K562 (cell line): Measurements from ENCODE around the gene ARFGEF2. TPM values are rescaled to one million over a fixed set of nuclear protein-coding genes. Genes with fewer than 3 reads are reported as not detected.

Source experiments
- ATAC-seq: fragments of 200-7000 bp; cut with Tn5 transposase; 3 replicates; pipeline ENCODE4 v1.9.1; 2020; ENCODE audit warnings: moderate library complexity
- BruUV-seq: library from RNA; stranded (reverse); fragments of 400-500 nt; replicated peaks from 2 replicates; lab custom pipeline; 2021; lab: Mats Ljungman, UMichigan
- CTCF ChIA-PET: fragments of 300-600 bp; formaldehyde crosslinking; extraction: SDS; loops from one replicate; lab custom pipeline; 2021; ENCODE audit warnings: low intra/inter-chr PET ratio; lab: Yijun Ruan, JAX
- POLR2A ChIA-PET: fragments of 300-600, 350-650 bp; sonication (Branson Sonifier 250); formaldehyde crosslinking; extraction: SDS; loops from one replicate; lab custom pipeline; 2021; ENCODE audit warnings: antibody characterized with exemption, inconsistent platforms; lab: Yijun Ruan, JAX
- DNase-seq, 4 experiments: peaks; one replicate each; pipeline versions ENCODE4 v3.0.0 to v3.0.0-alpha.2; 2011 to 2018; ENCODE audit warnings: low spot score in 3 of 4, mixed read lengths in 3 of 4; ENCODE audit errors: extremely low read depth in 1 of 4
- FAIRE-seq: peaks from 2 replicates; lab custom pipeline; 2011; peaks lifted over from hg19 to GRCh38; lab: Jason Lieb, UNC
- H2AFZ ChIP-seq: 2 replicates; pipeline ENCODE4 v1.6.0; 2011; ENCODE audit warnings: low read depth, low read length, control low read depth, inconsistent platforms
- H3K27ac ChIP-seq: fragments of 200-600 bp; 3 replicates; pipeline ENCODE4 v1.8.0; 2011; ENCODE audit warnings: low read depth, mild to moderate bottlenecking, control low read depth, inconsistent platforms, low read length, moderate library complexity, mixed read lengths; ENCODE audit errors: extremely low read depth
- H3K27me3 ChIP-seq, 2 experiments: fragments of 300-600 bp in 1 of 2; 2 replicates in 1 of 2; 3 replicates in 1 of 2; pipeline versions ENCODE4 v1.6.0 to v1.8.0; 2011; ENCODE audit warnings: inconsistent platforms in 2 of 2, low read length in 2 of 2, mild to moderate bottlenecking in 1 of 2, mixed read lengths in 1 of 2, moderate library complexity in 1 of 2; ENCODE audit not compliant: control insufficient read depth in 2 of 2, insufficient read depth in 2 of 2
- H3K36me3 ChIP-seq: fragments of 300-600 bp; 3 replicates; pipeline ENCODE4 v1.8.0; 2011; ENCODE audit warnings: mild to moderate bottlenecking, low read length, inconsistent platforms; ENCODE audit not compliant: control insufficient read depth, insufficient read depth
- H3K4me1 ChIP-seq, 2 experiments: fragments of 200-600 bp in 1 of 2; replicated peaks in 1 of 2; 2 replicates in 1 of 2; 3 replicates in 1 of 2; pipeline versions ENCODE4 v1.5.1 to v1.8.0; 2011; ENCODE audit warnings: inconsistent platforms in 2 of 2, low read length in 2 of 2, mild to moderate bottlenecking in 1 of 2, mixed read lengths in 1 of 2, moderate library complexity in 1 of 2; ENCODE audit not compliant: control insufficient read depth in 2 of 2, insufficient read depth in 2 of 2
- H3K4me2 ChIP-seq: 2 replicates; pipeline ENCODE4 v1.6.1; 2011; ENCODE audit warnings: low read length, control low read depth, inconsistent platforms, mixed read lengths; ENCODE audit not compliant: insufficient read depth
- H3K4me3 ChIP-seq: fragments of 200-600 bp; sonication (generic), shearing (Covaris generic); 2 replicates; pipeline ENCODE4 v1.5.1; 2016; ENCODE audit warnings: control low read depth, inconsistent platforms
- H3K79me2 ChIP-seq: fragments of 200-600 bp; 3 replicates; pipeline ENCODE4 v1.8.0; 2011; ENCODE audit warnings: low read length, inconsistent platforms; ENCODE audit not compliant: control insufficient read depth, insufficient read depth
- H3K9ac ChIP-seq, 2 experiments: 2 replicates each; pipeline versions ENCODE4 v1.6.0 to v1.6.1; 2011; ENCODE audit warnings: low read depth in 2 of 2, low read length in 2 of 2, control low read depth in 1 of 2, inconsistent platforms in 1 of 2, mild to moderate bottlenecking in 1 of 2, mixed read lengths in 1 of 2; ENCODE audit not compliant: insufficient read depth in 1 of 2
- H3K9me1 ChIP-seq: one replicate; pipeline ENCODE4 v1.6.0; 2011; ENCODE audit warnings: inconsistent platforms, mild to moderate bottlenecking, low read length, moderate library complexity; ENCODE audit not compliant: control insufficient read depth, insufficient read depth
- H3K9me3 ChIP-seq: replicated peaks from 2 replicates; pipeline ENCODE4 v1.5.1; 2011; ENCODE audit warnings: low read depth, low read length, inconsistent platforms; ENCODE audit not compliant: control insufficient read depth, insufficient read depth
- H4K20me1 ChIP-seq: replicated peaks from 2 replicates; pipeline ENCODE4 v1.6.1; 2011; ENCODE audit warnings: low read length, inconsistent platforms, mixed read lengths; ENCODE audit not compliant: control insufficient read depth, insufficient read depth
- ADNP ChIP-seq: fragments of 200-800 bp; sonication (Bioruptor generic); IDR thresholded peaks from 2 replicates; pipeline ENCODE4 v1.6.1; 2016; ENCODE audit warnings: missing genetic modification characterization, missing compliant biosample characterization
- ARHGAP35 ChIP-seq: fragments of 450-650 bp; IDR thresholded peaks from 2 replicates; pipeline ENCODE4 v1.6.1; 2018; ENCODE audit not compliant: partially characterized antibody
- GATAD2A ChIP-seq: fragments of 450-650 bp; IDR thresholded peaks from 2 replicates; pipeline ENCODE4 v1.6.1; 2017
- MTA2 ChIP-seq: fragments of 450-650 bp; IDR thresholded peaks from 2 replicates; pipeline ENCODE4 v1.6.1; 2016; ENCODE audit warnings: low read depth
- NCOA4 ChIP-seq: fragments of 450-650 bp; IDR thresholded peaks from 2 replicates; pipeline ENCODE4 v1.6.1; 2018; ENCODE audit warnings: mild to moderate bottlenecking; ENCODE audit not compliant: partially characterized antibody
- OTX1 ChIP-seq: fragments of 450-650 bp; formaldehyde crosslinking; IDR thresholded peaks from 2 replicates; pipeline ENCODE4 v1.4.0; 2022; ENCODE audit warnings: mild to moderate bottlenecking
- SOX6 ChIP-seq: fragments of 450-650 bp; IDR thresholded peaks from 2 replicates; pipeline ENCODE4 v1.6.1; 2014; ENCODE audit warnings: mild to moderate bottlenecking
- TAF9B ChIP-seq: fragments of 450-650 bp; IDR thresholded peaks from 2 replicates; pipeline ENCODE4 v1.6.1; 2018; ENCODE audit warnings: mild to moderate bottlenecking; ENCODE audit not compliant: partially characterized antibody
- ZKSCAN1 ChIP-seq: fragments of 150-350 bp; IDR thresholded peaks from 2 replicates; pipeline ENCODE4 v1.6.1; 2016; ENCODE audit warnings: low read depth, low read length
- WGBS: fragments of 100-300 bp; shearing (Covaris generic); methylation state at CpG from one replicate; pipeline ENCODE4 v1.1.6; 2016; ENCODE audit warnings: low coverage, mixed read lengths; ENCODE audit not compliant: insufficient coverage; ENCODE audit errors: missing lambda C conversion rate; 5-methylcytosine and 5-hydroxymethylcytosine counted together
- in situ Hi-C: fragments of 300-500 bp; cut with MboI; formaldehyde crosslinking; loops from 4 replicates; pipeline ENCODE4 v1.15.0; 2018; ENCODE audit warnings: inconsistent platforms, mixed read lengths
- intact Hi-C: fragments of 100-400 bp; cut with micrococcal nuclease; formaldehyde crosslinking; loops from 2 replicates; pipeline ENCODE4 v1.14.2; 2022
- polyA plus RNA-seq, 8 experiments: library from polyadenylated mRNA; depleted of rRNA in 4 of 8; stranded (reverse) in 5 of 8; unstranded in 3 of 8; fragments of >200 nt; fragmentation: Nextera tagmentation in 2 of 8; fragmentation: Illumina TruSeq in 1 of 8; extraction: Ambion mirVana in 2 of 8; extraction: Trizol in 1 of 8; gene quantifications; 2 replicates each; pipeline versions ENCODE4 v1.2.1 to v1.2.3, GENCODE V29; 2011 to 2014; ENCODE audit warnings: inconsistent platforms in 1 of 8, missing spikeins in 1 of 8
- total RNA-seq, 7 experiments: library from RNA; depleted of rRNA in 6 of 7; stranded (reverse); fragments of >200 nt in 6 of 7; fragmentation: Illumina TruSeq in 2 of 7; extraction: Trizol in 2 of 7; gene quantifications; 2 replicates each; pipeline versions ENCODE4 v1.2.1 to v1.2.3, GENCODE V29; 2011 to 2021; ENCODE audit warnings: low replicate concordance in 1 of 7

ARFGEF2 gene
- total and polyA plus RNA-seq, 9 of the 15 experiments (the other 6 are each of a cell fraction or from before 2014, with no cell fraction given): 4.2 to 18.8 (median 13.7) TPM

GRCh38 chr20:48919336-48919881 is 2.1 kb upstream of the ARFGEF2 start:
- H3K27me3 ChIP-seq: no peaks in the 10 kb centered on the region; a peak in 1 of 5 replicates
- H3K9me3 ChIP-seq: no peaks in the 10 kb centered on the region
- H2AFZ ChIP-seq: no peak overlapping the region
- CTCF ChIA-PET: no interaction called here
- no peaks in the 10 kb centered on the region for H3K9me1 ChIP-seq
- no TSS peak for BruUV-seq
- intact Hi-C loops: no loop called here
- TF ChIP-seq ARHGAP35 (no peak), MTA2 (no peak), GATAD2A (no peak), TAF9B (no peak), ZKSCAN1 (no peak), ADNP (tag) (no peak), NCOA4 (no peak), OTX1 (no peak), SOX6 (no peak)
- ATAC-seq (no peak), DNase-seq (no peak), FAIRE-seq (no peak)
- POLR2A ChIA-PET: interaction anchor here (1.0 to 2.0 kb wide), 3 partner anchors 9 to 40 kb away, joined by 3 to 7 read pairs (median 3); no protein-coding TSS in a partner anchor
- 78% methylated on average over 6 of the region's 6 CpGs for WGBS
- no peak overlapping the region; the same call in 2 of the 3 replicates for H3K27ac ChIP-seq
- H3K4me3 ChIP-seq: no peak overlapping the region
- H3K4me2 ChIP-seq: no peak overlapping the region
- in situ Hi-C loops: no loop called here
- no peak overlapping the region for H3K9ac ChIP-seq
- H4K20me1 ChIP-seq: no peaks in the 10 kb centered on the region
- H3K4me1 ChIP-seq: peaks cover 25 to 27% of the 10 kb centered on the region in 2 experiments; a peak in 4 of 5 replicates
- peaks cover 26% of the 10 kb centered on the region for H3K79me2 ChIP-seq
- H3K36me3 ChIP-seq: no peaks in the 10 kb centered on the region
